ENCODE data around the gene SMOC2.

- TF ChIP-seq CTCF (IDR thresholded peaks at IDR 0.05) = no peak
- no peak for TF ChIP-seq POLR2A (IDR thresholded peaks at IDR 0.05)
Observed at GRCh38 chr6:168667428-168667805, 226.4 kb downstream of the SMOC2 start.
